OCI-LY3 (cell line): ENCODE measurements around the gene NEURL2.

Source experiments
- EZH2phosphoT487 ChIP-seq: fragments of 200-600 bp; shearing (Covaris generic); IDR thresholded peaks from 2 replicates; pipeline ENCODE4 v1.6.1; 2018; ENCODE audit warnings: antibody characterized with exemption, mixed run types, low read depth
- TF ChIP-seq, protein P1 (sequence below): fragments of 200-600, 300-600 bp; sonication (generic); IDR thresholded peaks from 2 replicates; pipeline ENCODE4 v1.5.1; 2014; ENCODE audit warnings: antibody characterized with exemption, low read length, low read depth

DNA sequence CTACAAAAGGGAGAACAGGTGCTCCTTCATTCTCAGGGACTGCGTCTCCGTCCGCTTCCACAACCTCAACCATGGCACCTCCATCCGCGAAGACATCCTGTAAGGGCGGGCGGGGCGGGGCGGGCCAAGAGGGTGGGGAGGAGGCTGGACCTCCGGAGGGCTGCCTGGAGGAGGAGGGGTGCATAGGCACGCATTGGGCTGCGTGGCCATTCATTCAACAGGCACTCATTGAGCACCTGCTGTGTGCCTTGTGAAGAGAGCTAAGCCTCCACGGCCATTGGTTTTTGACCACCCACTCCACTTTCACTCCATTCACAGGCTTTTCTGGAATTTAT is 33.2 kb downstream of the NEURL2 start:
- TF ChIP-seq, protein P1, sequence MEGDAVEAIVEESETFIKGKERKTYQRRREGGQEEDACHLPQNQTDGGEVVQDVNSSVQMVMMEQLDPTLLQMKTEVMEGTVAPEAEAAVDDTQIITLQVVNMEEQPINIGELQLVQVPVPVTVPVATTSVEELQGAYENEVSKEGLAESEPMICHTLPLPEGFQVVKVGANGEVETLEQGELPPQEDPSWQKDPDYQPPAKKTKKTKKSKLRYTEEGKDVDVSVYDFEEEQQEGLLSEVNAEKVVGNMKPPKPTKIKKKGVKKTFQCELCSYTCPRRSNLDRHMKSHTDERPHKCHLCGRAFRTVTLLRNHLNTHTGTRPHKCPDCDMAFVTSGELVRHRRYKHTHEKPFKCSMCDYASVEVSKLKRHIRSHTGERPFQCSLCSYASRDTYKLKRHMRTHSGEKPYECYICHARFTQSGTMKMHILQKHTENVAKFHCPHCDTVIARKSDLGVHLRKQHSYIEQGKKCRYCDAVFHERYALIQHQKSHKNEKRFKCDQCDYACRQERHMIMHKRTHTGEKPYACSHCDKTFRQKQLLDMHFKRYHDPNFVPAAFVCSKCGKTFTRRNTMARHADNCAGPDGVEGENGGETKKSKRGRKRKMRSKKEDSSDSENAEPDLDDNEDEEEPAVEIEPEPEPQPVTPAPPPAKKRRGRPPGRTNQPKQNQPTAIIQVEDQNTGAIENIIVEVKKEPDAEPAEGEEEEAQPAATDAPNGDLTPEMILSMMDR = no peak
- no peak for TF ChIP-seq EZH2phosphoT487
